ENCODE data around the gene TRIM29.

- TF ChIP-seq RAD21 (IDR thresholded peaks at IDR 0.05; ENCODE audit: low read depth) (no peak), EP300 (IDR thresholded peaks at IDR 0.05; ENCODE audit: borderline replicate concordance) (no peak), TCF12 (IDR thresholded peaks at IDR 0.05; ENCODE audit: low read depth) (no peak), TEAD4 (IDR thresholded peaks at IDR 0.05) (no peak), EGR1 (IDR thresholded peaks at IDR 0.05) (no peak), REST (IDR thresholded peaks at IDR 0.05; ENCODE audit: low read depth) (no peak), CREB1 (IDR thresholded peaks at IDR 0.05; ENCODE audit: low read depth) (no peak), YY1 (IDR thresholded peaks at IDR 0.05; ENCODE audit: low read depth) (no peak), NFIC (IDR thresholded peaks at IDR 0.05) (no peak), MAX (IDR thresholded peaks at IDR 0.05) (0 out of 2 replicates have a peak, but pooled peaks have one; percentile 21), TAF1 (IDR thresholded peaks at IDR 0.05; ENCODE audit: low read depth) (no peak), USF1 (IDR thresholded peaks at IDR 0.05) (no peak), FOXM1 (IDR thresholded peaks at IDR 0.05; ENCODE audit: borderline replicate concordance, low read depth) (no peak), ZBTB7A (IDR thresholded peaks at IDR 0.05; ENCODE audit: low read depth) (no peak)
Measured at GRCh38 chr11:120128392-120129119, 9.4 kb downstream of the TRIM29 start.

All from Ishikawa (cell line).